Left ventricle myocardium superior (tissue), 1 donor: Measurements from ENCODE around the gene PLAC1. TPM values are rescaled to one million over a fixed set of nuclear protein-coding genes. Genes with fewer than 3 reads are reported as not detected.
A peak's percentile ranks its signal among the peaks of the same experiment; 100 is the strongest.

Source experiments
- ATAC-seq: fragments of 200-7000 bp; cut with Tn5 transposase; one replicate; pipeline ENCODE4 v1.9.1; 2020; ENCODE audit warnings: mild to moderate bottlenecking, moderate library complexity
- DNase-seq: peaks from one replicate; pipeline ENCODE4 v3.0.0-alpha.2; 2020
- intact Hi-C: fragments of 100-400 bp; cut with micrococcal nuclease; formaldehyde crosslinking; loops from one replicate; pipeline ENCODE4 v1.11.0; 2022
- total RNA-seq: library from RNA; stranded (reverse); fragmentation: NEBNext Ultra II Directional; extraction: Animal tissue kit (Norgen Biotek cat#: 25700); gene quantifications from one replicate; pipeline ENCODE4 v1.2.1, GENCODE V29; 2021
- donor health status: DM: no; HTN: yes; CAD: no; lungs with severe emphysema.

Gene PLAC1
- total RNA-seq, 1 donor from 2014 or later: not detected

DNA sequence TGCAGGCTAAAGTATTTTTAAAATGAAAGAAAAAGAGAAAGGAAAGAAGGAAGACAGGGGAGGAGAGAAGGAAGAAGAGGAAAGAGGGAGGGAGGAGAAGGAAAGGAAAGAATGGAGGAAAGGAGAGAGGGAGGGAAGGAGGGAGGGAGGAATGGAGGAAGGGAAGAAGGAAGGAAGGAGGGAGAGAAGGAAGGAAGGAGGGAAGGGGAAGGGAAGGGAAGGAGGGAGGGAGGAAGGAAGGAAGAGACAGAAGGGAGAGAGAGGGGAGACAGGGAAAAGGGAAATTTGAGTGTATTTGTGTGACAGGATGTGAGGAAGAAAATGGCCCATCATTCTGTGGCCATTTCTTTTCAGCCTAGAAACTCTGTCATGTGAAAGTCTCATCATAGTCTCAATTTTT is 14.9 kb upstream of the PLAC1 start:
- ATAC-seq: no peak

DNA sequence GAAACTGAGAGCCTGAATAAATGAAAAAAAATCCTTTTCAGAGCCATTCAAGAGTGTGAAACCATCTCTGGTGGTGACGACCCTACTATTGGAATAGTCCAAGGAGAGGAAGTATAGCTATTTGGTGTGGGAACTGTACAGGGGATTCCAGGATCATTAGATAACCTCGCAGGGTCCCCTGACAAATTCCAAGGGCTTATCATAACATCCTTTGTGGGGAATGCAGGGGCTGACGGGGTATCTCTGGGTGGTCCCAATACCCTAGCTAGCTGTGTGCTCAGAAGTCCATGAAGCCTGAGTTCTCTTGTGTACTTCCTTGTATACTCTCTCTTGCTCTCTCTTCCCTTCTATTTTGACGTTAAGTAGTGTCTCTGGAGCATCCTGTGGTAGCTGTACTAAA is 13.8 kb upstream of the PLAC1 start:
- intact Hi-C loops: no loop called here
- ATAC-seq: no peak

More for the DNA sequence above, 14.9 kb upstream of the PLAC1 start:
- no peak for DNase-seq
- intact Hi-C loops: no loop called here

DNA sequence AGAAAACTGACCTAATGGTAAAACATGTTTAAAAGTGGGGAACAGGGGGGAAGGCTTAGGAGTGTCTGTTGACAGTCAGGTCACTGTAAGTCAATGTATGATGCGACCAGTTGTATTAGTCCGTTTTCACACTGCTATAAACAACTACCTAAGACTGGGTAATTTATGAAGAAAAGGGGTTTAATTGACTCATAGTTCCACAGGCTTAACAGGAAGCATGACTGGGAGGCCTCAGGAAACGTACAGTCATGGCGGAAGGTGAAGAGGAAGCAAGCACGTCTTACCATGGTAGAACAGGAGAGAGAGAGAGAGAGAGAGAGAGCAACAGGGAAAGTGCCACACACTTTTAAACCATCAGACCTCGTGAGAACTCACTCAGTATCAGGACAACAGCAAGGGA is 13.0 kb upstream of the PLAC1 start:
- ATAC-seq (no peak), DNase-seq (no peak)
- intact Hi-C loops: no loop called here

More for the DNA sequence above, 13.8 kb upstream of the PLAC1 start:
- DNase-seq: no peak

DNA sequence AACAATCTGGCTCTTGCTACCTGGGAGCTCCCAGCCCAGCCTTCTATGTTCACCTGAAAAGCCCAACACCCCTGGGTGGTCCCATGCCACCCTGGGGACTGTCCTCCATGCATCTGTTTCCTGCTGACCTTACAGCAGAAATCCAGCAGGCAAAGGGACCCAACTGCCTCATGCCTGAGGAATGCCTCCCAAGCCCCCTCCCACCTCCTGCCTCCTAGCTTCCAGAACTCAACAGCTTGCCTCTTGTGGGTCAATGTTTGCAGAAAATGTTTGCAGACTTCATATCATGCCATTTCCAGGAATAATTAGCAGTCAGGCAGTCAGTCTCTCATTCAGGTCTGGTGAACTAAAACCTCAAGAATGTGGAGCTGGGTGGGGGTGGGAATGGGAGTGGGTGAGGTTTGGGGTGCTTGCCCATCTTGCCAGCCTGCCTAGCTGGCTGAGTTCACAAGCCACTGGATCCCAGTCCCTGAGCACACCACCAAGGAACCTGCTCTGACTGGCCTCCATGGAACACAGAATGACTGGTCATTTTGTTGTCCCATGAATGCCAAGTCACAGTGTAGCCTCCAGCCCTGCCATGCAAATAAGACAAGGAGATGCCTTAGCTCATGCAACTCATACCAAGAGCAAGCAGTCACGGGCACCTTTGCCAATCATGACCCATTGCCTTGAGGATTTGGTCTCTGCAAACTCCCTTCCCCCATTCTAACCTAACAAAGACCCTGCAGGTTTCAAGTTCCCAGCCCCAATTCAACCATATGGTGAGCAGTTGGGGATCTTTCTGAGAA is 12.1 kb upstream of the PLAC1 start:
- intact Hi-C loops: no loop called here
- DNase-seq: no peak
- ATAC-seq: peak; percentile 41

DNA sequence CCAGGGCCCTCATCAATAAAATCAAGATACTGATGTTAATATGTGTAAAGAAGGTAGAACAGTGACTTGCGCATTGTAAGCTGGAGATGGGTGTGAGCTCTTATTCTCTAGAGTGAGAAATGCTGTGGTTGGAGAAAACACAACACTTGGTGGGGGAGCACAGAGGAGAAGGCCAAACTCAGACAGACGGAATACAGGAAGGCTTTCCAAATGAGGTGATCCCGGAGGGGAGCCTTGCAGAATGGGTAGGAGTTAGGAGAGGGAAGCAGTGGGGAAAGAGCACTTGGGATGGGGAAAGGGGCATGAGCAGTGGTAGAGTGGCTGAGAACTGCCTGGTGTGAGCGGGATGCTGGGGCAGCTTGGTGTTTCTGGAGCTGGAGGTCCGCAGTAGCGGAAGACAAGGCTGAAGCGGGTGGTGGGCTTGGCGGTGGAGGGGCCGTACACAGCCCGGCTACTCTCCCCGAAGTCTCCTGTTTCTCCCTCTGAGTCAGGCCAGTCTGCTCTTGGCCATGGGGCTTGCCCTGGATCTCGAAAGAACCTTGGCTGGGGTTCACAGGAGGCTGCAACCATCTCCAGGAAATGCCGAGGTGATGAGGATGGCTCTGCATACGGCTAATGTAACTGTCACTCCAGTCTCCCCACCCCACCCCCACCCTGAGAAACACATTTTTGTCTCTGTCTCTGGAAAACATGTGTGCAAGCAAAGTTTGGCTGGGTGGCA is 11.3 kb upstream of the PLAC1 start:
- ATAC-seq (peak; percentile 82), DNase-seq (peak; percentile 31)
- intact Hi-C loops: no loop called here

DNA sequence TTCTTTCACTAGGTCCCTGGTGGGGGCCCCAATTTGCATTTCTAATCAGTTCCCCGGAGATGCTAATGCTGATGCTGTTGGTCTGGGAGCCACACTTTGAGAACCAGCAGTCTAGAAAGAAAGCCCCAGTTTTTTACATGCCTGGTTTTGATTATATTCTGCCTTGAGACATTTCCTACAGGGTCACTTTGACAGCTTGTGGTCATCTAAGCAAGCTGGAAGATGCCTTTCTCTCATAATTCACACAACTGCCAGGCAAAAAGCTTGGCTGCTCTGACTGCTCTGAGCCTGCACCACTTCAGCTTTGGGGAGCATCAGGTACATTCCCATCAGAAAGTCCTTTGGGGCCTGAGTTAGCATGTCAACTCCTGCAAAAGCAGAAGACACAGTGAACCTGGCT is 5.9 kb upstream of the PLAC1 start:
- ATAC-seq (no peak), DNase-seq (no peak)
- intact Hi-C loops: no loop called here

- ATAC-seq (no peak), DNase-seq (no peak)
- intact Hi-C loops: no loop called here
Observed at GRCh38 chrX:134661295-134661694, 3.0 kb upstream of the PLAC1 start.

- intact Hi-C loops: no loop called here
- ATAC-seq: no peak
- DNase-seq: no peak
Observed at GRCh38 chrX:134660627-134661026, 2.4 kb upstream of the PLAC1 start.

GRCh38 chrX:134659761-134660160 is 1.5 kb upstream of the PLAC1 start:
- ATAC-seq: no peak
- no peak for DNase-seq
- intact Hi-C loops: no loop called here

DNA sequence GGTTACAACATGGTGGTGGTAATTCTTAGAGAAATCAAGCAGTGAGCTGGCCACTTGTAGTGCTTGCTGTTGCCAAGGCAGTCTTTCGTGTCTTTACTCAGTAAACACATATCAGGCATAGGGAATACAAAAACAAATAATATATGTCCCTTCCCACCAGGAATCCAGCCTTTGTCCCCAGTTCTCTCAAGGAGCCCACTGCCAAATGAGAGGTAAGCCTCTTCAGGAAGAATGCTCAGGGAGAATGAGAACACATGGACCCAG is 421 bp upstream of the PLAC1 start:
- intact Hi-C loops: no loop called here

GRCh38 chrX:134654398-134655012 is 3.8 kb downstream of the PLAC1 start:
- intact Hi-C loops: no loop called here
- DNase-seq (no peak), ATAC-seq (no peak)

More for the DNA sequence above, 421 bp upstream of the PLAC1 start:
- DNase-seq (no peak), ATAC-seq (no peak)

- ATAC-seq (no peak), DNase-seq (no peak)
- intact Hi-C loops: no loop called here
Observed at GRCh38 chrX:134653835-134654234, 4.4 kb downstream of the PLAC1 start.

GRCh38 chrX:134650701-134651100 is 7.6 kb downstream of the PLAC1 start:
- intact Hi-C loops: no loop called here
- no peak for ATAC-seq
- no peak for DNase-seq

- ATAC-seq: no peak
- intact Hi-C loops: no loop called here
Observed at GRCh38 chrX:134649770-134650169, 8.5 kb downstream of the PLAC1 start.

DNA sequence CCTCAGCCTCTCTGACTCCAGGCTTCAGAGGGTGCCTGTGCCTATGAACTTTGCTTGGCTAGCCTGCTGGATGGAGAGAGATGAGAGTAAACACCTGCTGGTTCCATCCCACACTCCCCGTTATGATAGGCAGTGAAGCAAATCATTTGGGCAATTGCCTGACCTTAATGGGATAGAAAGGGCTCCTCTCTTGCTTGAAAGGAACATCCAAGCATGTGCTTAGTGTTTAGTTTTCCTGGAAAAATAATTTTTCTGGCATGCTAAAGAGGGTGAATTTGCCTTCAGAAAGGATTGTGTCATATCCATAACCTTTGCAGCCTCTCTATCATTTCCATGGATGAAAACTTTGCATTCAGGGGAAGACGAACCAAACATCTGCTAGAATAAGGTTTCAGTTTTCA is 10.8 kb downstream of the PLAC1 start:
- no peak for ATAC-seq
- no peak for DNase-seq
- intact Hi-C loops: no loop called here

More at GRCh38 chrX:134649770-134650169, 8.5 kb downstream of the PLAC1 start:
- no peak for DNase-seq

GRCh38 chrX:134646691-134647090 is 11.6 kb downstream of the PLAC1 start:
- DNase-seq (no peak), ATAC-seq (no peak)
- intact Hi-C loops: no loop called here

- intact Hi-C loops: no loop called here
- no peak for DNase-seq
- no peak for ATAC-seq
Observed at GRCh38 chrX:134645936-134646543, 12.2 kb downstream of the PLAC1 start.

DNA sequence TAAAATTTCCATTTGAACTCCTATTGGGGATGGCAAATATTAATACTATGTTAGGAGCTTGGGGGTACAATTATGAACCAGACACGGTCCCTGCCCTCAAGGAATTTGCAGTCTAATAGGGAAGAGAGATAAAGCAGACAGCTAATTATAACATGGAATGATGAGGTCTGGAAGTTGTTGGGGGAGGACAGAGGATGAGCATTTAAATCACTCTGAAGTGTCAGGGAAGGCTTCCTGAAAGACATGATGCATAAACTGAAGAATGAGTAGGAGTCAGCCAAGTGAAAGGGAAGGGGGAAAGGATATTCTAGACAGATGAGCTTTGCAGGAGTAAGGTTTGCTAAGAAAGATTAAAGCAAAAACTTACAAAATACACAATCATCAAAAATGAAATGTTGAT is 15.9 kb downstream of the PLAC1 start:
- ATAC-seq: no peak
- intact Hi-C loops: no loop called here
- no peak for DNase-seq

DNA sequence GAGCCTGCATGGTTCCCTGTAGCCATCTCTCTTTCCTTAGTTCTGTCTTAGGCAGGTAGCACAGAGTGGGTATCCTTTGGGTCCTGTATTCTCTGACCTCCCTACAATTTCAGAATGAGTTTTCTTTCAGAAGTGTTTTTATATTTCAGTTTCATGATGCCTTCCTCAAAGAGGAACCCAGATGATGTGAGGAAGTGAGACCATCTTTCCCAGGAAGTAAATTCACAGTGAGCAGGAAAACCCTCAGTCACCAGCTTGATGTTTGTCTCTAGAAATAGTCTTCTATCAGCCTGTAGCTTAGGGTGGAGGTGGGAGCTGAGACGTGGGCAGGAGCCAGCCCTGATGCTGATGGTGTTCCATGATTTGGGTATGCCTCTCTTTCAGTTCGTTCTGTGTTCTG is 16.9 kb downstream of the PLAC1 start:
- DNase-seq: no peak
- no peak for ATAC-seq
- intact Hi-C loops: no loop called here

DNA sequence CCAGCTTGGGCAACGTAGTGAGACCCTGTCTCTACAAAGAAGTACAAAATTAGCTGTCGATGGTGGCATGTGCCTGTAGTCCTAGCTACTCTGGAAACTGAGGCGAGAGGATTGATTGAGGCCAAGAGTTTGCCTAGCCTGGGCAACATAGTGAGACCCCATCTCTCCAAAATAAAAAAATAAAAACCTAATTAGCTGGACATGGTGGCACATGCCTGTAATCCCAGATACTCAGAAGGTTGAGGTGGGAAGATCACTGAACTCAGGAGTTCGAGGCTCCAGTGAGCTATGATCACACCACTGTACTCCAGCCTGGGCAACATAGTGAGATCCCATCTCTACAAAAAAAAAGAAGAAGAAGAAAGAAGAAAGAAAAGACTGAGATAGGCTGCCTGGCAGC is 17.4 kb downstream of the PLAC1 start:
- no peak for ATAC-seq
- intact Hi-C loops: no loop called here
- DNase-seq: no peak
